VCaP (cell line): ENCODE results near the gene SDK1.

ENCODE experiments used
- H3K27ac ChIP-seq: fragments of 450-650 bp; 2 replicates; pipeline ENCODE4 v1.5.1; 2017
- CTCF ChIP-seq: fragments of 450-650 bp; conservative IDR thresholded peaks from 2 replicates; pipeline ENCODE4 v1.5.1; 2017; ENCODE audit warnings: mild to moderate bottlenecking, moderate library complexity

Gene SDK1

GRCh38 chr7:4151926-4152549, 851.0 kb downstream of the SDK1 start:
- H3K27ac ChIP-seq = peak overlapping the region; percentile 66
- TF ChIP-seq CTCF = peak; percentile 15

GRCh38 chr7:4154882-4155535, 854.0 kb downstream of the SDK1 start:
- no peak for TF ChIP-seq CTCF
- no peak overlapping the region for H3K27ac ChIP-seq

- H3K27ac ChIP-seq = no peak overlapping the region
- TF ChIP-seq CTCF = no peak
Observed at GRCh38 chr7:4156190-4156589, 855.1 kb downstream of the SDK1 start.

DNA sequence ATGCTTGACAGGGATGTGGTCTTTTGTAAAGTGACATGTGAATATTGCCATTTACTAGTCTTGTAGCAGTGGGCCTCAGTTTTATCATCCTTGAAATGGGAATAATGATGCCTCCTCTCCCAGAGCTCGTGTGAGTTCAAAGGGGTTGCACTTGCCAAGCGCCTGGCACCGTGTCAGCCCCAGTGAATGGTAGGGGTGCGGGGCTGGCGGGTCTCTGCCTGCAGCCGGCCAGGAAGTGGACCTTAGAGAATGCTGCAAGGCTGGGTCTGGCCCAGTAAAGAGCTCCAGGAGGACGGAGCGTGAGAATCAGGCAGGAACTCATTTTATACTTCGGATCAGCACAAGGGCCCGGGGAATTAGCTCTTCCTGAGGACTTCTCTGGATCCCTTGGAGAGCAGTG, 856.6 kb downstream of the SDK1 start:
- TF ChIP-seq CTCF = no peak
- no peak overlapping the region for H3K27ac ChIP-seq

- no peak overlapping the region for H3K27ac ChIP-seq
- TF ChIP-seq CTCF = no peak
Observed at GRCh38 chr7:4158441-4159153, 857.5 kb downstream of the SDK1 start.

DNA sequence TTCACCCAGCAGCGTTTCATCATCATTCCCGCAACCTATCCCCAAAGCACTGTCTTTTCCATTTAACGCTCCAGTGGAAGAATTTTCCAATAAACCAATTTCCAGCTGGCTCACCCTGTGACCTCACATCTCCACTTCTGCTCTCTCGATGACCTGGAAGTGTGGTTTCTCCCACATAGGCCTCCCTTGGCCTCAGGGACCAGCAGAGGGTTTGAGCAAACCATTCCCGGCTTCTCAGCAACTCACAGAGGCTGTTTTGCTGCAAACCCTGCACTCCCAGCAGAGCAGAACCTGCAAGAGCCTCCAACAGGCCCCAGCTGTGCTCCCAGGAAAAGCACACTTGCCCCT, 858.1 kb downstream of the SDK1 start:
- H3K27ac ChIP-seq = no peak overlapping the region
- no peak for TF ChIP-seq CTCF

DNA sequence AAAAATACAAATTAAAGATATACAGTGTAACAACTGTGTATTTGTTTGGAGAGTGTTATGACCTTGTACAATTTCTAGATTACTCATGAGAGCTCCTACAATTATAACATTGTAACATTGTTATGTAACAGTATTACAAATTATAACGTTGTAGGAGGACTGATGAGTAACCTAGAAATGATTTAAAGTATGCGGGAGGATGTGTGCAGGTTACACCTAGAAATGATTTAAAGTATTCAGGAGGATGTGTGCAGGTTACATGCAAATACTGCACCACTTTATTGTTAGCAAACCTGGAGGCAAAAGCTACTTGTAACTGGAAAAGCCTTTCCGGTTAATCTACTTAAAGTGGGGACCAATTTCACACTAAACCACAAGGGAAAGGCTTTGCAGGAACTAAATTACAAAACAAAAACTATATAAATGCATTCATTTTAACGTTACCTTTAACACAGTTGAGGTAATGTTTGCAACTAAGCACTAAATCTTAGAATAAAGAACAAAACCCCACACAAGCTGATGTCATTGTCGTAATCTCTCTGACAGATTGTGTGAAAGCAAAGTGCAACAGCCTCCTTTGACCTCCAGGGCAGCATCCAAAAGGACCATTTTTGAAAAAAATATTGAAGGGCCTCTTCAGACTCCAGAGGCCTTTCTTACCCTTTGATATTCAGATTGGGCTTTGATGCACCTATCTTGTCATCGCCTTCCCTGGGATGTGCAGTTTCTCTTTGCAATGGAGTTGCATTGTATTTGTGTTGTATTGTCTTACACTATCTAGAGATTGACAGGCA, 858.9 kb downstream of the SDK1 start:
- no peak overlapping the region for H3K27ac ChIP-seq
- TF ChIP-seq CTCF = no peak
